Body of pancreas (tissue), 4 donors: Measurements from ENCODE around the gene ECD.

Experiments used
- CTCF ChIP-seq, 7 experiments: fragments of 450-650 bp in 4 of 7; fragments of 200-600 bp in 3 of 7; sonication (generic) in 3 of 7; IDR thresholded peaks; one replicate each; pipeline ENCODE4 v1.5.1; 2016 to 2019; ENCODE audit warnings: antibody characterized with exemption in 7 of 7
- POLR2A ChIP-seq, 3 donors: fragments of 450-650 bp; IDR thresholded peaks; one replicate each; pipeline ENCODE4 v1.6.1; 2016; ENCODE audit warnings: antibody characterized with exemption in 3 of 3, mild to moderate bottlenecking in 2 of 3

GRCh38 chr10:73152009-73152408 lies 15.8 kb downstream of the ECD start:
- no peak for TF ChIP-seq CTCF (IDR thresholded peaks at IDR 0.05)
- TF ChIP-seq POLR2A (IDR thresholded peaks at IDR 0.05) = no peak
